ENCODE data around the gene MRNIP.

- TF ChIP-seq POLR2AphosphoS5 (IDR thresholded peaks at IDR 0.05; ENCODE audit: low read depth, low read length) (no peak), TAF1 (IDR thresholded peaks at IDR 0.05; ENCODE audit: borderline replicate concordance, insufficient read depth, low read length) (no peak), SIN3A (IDR thresholded peaks at IDR 0.05; ENCODE audit: borderline replicate concordance, insufficient read depth, low read length) (no peak), REST (IDR thresholded peaks at IDR 0.05; ENCODE audit: insufficient read depth in 1 of 2, low read depth in 2 of 2, low read length in 2 of 2) (no peak), FOXP2 (optimal IDR thresholded peaks at IDR 0.05; ENCODE audit: borderline replicate concordance, extremely low read depth, extremely low read length, insufficient read depth) (no peak)
These were observed 48.4 kb upstream of the MRNIP start for GRCh38 chr5:179906795-179907555.

Data from PFSK-1 (cell line).